Tibial nerve (tissue), 4 donors: ENCODE measurements around the gene TFF3. TPM values are rescaled to one million over a fixed set of nuclear protein-coding genes. Genes with fewer than 3 reads are reported as not detected.

Experiments
- DNase-seq, 2 donors: peaks; one replicate each; pipeline ENCODE4 v3.0.0-alpha.2; 2019; ENCODE audit warnings: low spot score in 2 of 2
- H3K27ac ChIP-seq, 4 donors: fragments of 200-600 bp; sonication (generic) in 3 of 4; one replicate each; pipeline ENCODE4 v1.5.1; 2017 to 2019; ENCODE audit warnings: mild to moderate bottlenecking in 1 of 4
- H3K27me3 ChIP-seq, 2 donors: fragments of 200-600 bp; sonication (generic) in 1 of 2; one replicate each; pipeline versions ENCODE4 v1.5.1 to v1.6.0; 2017 to 2019
- H3K36me3 ChIP-seq, 3 donors: fragments of 200-600 bp; sonication (generic); one replicate each; pipeline ENCODE4 v1.5.1; 2018 to 2019
- H3K4me1 ChIP-seq, 4 donors: fragments of 200-600 bp; sonication (generic) in 3 of 4; one replicate each; pipeline ENCODE4 v1.5.1; 2017 to 2019
- H3K4me3 ChIP-seq, 4 donors: fragments of 200-600 bp; sonication (generic) in 3 of 4; one replicate each; pipeline ENCODE4 v1.5.1; 2017 to 2019; ENCODE audit warnings: mild to moderate bottlenecking in 1 of 4, moderate library complexity in 1 of 4
- H3K9me3 ChIP-seq, 4 donors: fragments of 200-600 bp; sonication (generic) in 3 of 4; one replicate each; pipeline ENCODE4 v1.5.1; 2017 to 2019
- CTCF ChIP-seq, 5 experiments: fragments of 200-600 bp in 3 of 5; fragments of 450-650 bp in 2 of 5; sonication (generic) in 3 of 5; IDR thresholded peaks; one replicate each; pipeline ENCODE4 v1.5.1; 2016 to 2019; ENCODE audit warnings: antibody characterized with exemption in 5 of 5, mild to moderate bottlenecking in 3 of 5, moderate library complexity in 2 of 5
- EP300 ChIP-seq, 2 donors: sonication (generic); formaldehyde crosslinking; IDR thresholded peaks; one replicate each; pipeline ENCODE4 v1.6.1; 2017; ENCODE audit warnings: antibody characterized with exemption in 2 of 2, mild to moderate bottlenecking in 1 of 2
- POLR2A ChIP-seq, 2 donors: fragments of 450-650 bp; IDR thresholded peaks; one replicate each; pipeline ENCODE4 v1.6.1; 2017; ENCODE audit warnings: antibody characterized with exemption in 2 of 2, mild to moderate bottlenecking in 2 of 2, moderate library complexity in 2 of 2
- WGBS, 2 donors: methylation state at CpG; one replicate each; pipeline ENCODE4 v1.1.5; 2018; 5-methylcytosine and 5-hydroxymethylcytosine counted together
- total RNA-seq, 4 donors: library from RNA; depleted of rRNA; stranded (reverse); fragments of >200 nt; gene quantifications; one replicate each; pipeline ENCODE4 v1.1.0, GENCODE V29; 2016

The TFF3 gene
- total RNA-seq, 4 donors from 2014 or later = 4.2 to 21.1 (median 13.4) TPM

GRCh38 chr21:42350927-42351426 lies 35.8 kb upstream of the TFF3 start, which contains the start of gene TFF2:
TFF2 (minus strand) TSS chr21:42350994; CDS start chr21:42350957, 37 bp downstream.
- no peaks in the 10 kb centered on the region for H3K4me1 ChIP-seq
- no peak for DNase-seq

DNA sequence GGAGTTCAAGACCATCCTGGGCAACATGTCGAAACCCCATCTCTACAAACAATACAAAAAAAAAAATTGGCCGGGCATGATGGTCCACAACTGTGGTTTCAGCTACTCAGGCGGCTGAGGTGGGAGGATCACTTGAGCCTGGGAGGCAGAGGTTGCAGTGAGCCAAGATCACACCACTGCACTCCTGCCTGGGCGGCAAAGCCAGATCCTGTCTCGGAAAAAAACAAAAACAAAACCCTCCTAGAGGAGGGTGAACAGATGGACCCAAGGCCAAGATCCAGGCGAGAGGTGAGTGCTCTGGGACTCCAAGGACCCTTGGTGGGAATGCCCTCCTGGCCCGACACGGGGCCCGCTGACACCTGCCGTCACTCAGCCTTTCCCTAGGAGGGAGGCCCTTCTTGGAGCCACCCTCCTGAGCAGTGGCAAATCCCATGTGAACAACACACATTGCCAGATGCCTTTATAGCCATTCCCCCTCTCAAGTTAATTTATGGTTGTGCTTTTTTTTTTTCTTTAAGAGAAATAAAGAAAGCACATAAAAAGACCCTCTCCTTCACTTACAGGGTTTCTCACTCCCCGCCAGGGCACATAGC lies 35.2 kb upstream of the TFF3 start:
- 66 to 77% methylated on average over 11 of the region's 11 CpGs for WGBS, 2 donors
- Histone ChIP-seq H3K36me3 (no peaks in the 10 kb centered on the region), H3K4me3 (no peak overlapping the region), H3K4me1 (no peaks in the 10 kb centered on the region), H3K27ac (no peak overlapping the region), H3K9me3 (peaks cover 0 to 15% (median 0%) of the 10 kb centered on the region in 4 donors), H3K27me3 (no peaks in the 10 kb centered on the region)
- TF ChIP-seq CTCF (IDR thresholded peaks at IDR 0.05) (no peak), POLR2A (IDR thresholded peaks at IDR 0.05) (no peak), EP300 (IDR thresholded peaks at IDR 0.05) (no peak)
- DNase-seq = no peak

More at GRCh38 chr21:42350927-42351426, 35.8 kb upstream of the TFF3 start, which contains the start of gene TFF2:
- H3K4me3 ChIP-seq = no peak within 1 kb of the TSS
- TF ChIP-seq EP300 (IDR thresholded peaks at IDR 0.05) (no peak), CTCF (IDR thresholded peaks at IDR 0.05) (no peak), POLR2A (IDR thresholded peaks at IDR 0.05) (no peak)
- 62 to 67% methylated on average over 13 of the region's 13 CpGs for WGBS, 2 donors
- H3K36me3 ChIP-seq = no peaks in the 10 kb centered on the region
- H3K9me3 ChIP-seq = peaks cover 0 to 21% (median 0%) of the 10 kb centered on the region in 4 donors
- H3K27me3 ChIP-seq = no peaks in the 10 kb centered on the region
- H3K27ac ChIP-seq = no peak within 1 kb of the TSS

DNA sequence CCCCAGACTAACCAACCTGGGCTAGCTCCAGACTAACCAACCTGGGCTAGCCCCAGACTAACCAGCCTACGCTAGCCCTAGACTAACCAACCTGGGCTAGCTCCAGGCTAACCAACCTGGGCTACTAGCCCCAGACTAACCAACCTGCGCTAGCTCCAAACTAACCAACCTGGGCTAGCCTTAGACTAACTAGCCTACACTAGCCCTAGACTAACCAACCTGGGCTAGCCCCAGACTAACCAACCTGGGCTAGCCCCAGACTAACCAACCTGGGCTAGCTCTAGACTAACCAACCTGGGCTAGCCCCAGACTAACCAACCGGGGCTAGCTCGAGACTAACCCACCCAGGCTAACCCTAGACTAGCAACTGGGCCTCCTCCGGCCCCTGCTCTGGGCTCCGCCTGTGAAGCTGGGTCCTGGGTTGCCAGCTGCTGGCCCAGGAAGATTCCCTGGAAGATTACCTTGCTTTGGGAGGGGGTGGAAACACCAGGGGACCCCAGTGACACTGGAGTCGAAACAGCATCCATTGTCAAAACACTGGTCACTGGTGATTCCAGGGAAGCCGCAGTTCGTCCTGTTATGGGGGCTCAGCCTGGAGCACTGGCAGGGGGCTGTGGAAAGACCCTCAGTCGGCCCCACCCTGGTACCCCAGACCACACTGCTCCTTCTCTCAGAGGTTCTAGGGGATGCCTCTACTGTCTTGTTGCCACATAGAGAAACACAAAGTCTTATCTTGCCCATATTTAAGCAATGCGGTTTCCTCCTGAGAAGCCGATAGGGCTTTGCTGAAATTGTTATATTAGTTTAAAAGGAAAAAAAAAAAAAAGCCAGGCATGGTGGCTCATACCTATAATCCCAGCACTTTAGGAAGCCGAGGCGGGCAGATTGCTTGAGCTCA lies 34.5 kb upstream of the TFF3 start:
- Histone ChIP-seq H3K27me3 (no peaks in the 10 kb centered on the region), H3K27ac (no peak overlapping the region), H3K36me3 (no peaks in the 10 kb centered on the region), H3K9me3 (peaks cover 0 to 7% (median 0%) of the 10 kb centered on the region in 4 donors), H3K4me1 (no peaks in the 10 kb centered on the region), H3K4me3 (no peak overlapping the region)
- TF ChIP-seq CTCF (IDR thresholded peaks at IDR 0.05) = no peak
- no peak for TF ChIP-seq POLR2A (IDR thresholded peaks at IDR 0.05)
- TF ChIP-seq EP300 (IDR thresholded peaks at IDR 0.05) = no peak
- no peak for DNase-seq
- WGBS, 2 donors = 81 to 85% methylated on average over 12 to 13 of the region's 14 CpGs

GRCh38 chr21:42348762-42349161 lies 33.6 kb upstream of the TFF3 start:
- Histone ChIP-seq H3K27ac (no peak overlapping the region), H3K4me1 (no peaks in the 10 kb centered on the region), H3K36me3 (no peaks in the 10 kb centered on the region), H3K27me3 (no peaks in the 10 kb centered on the region), H3K9me3 (peaks cover 0 to 2% (median 0%) of the 10 kb centered on the region in 4 donors), H3K4me3 (no peak overlapping the region)
- WGBS, 2 donors = 96 to 100% methylated on average over 1 to 2 of the region's 2 CpGs
- TF ChIP-seq POLR2A (IDR thresholded peaks at IDR 0.05) (no peak), CTCF (IDR thresholded peaks at IDR 0.05) (no peak), EP300 (IDR thresholded peaks at IDR 0.05) (no peak)
- DNase-seq = no peak
